Measurements from ENCODE around the gene RBMS3.

The RBMS3 gene

GRCh38 chr3:29534006-29534405 lies 253.1 kb downstream of the RBMS3 start:
- DNase-seq: no peak
- intact Hi-C loops (cut with DNase I): no loop called here

- no peak for DNase-seq
- intact Hi-C loops (cut with DNase I): no loop called here
Measured at GRCh38 chr3:29536016-29536758, 255.3 kb downstream of the RBMS3 start.

GRCh38 chr3:29537889-29538609 lies 257.2 kb downstream of the RBMS3 start:
- intact Hi-C loops (cut with DNase I): no loop called here
- DNase-seq: no peak

- intact Hi-C loops (cut with DNase I): no loop called here
- no peak for DNase-seq
Measured at GRCh38 chr3:29538610-29538958, 257.7 kb downstream of the RBMS3 start.

GRCh38 chr3:29540544-29540943 lies 259.7 kb downstream of the RBMS3 start:
- intact Hi-C loops (cut with DNase I): no loop called here
- DNase-seq: no peak

GRCh38 chr3:29544701-29545363 lies 264.0 kb downstream of the RBMS3 start:
- intact Hi-C loops (cut with DNase I): no loop called here
- DNase-seq: no peak

- no peak for DNase-seq
- intact Hi-C loops (cut with DNase I): no loop called here
Measured at GRCh38 chr3:29545615-29546014, 264.7 kb downstream of the RBMS3 start.

- intact Hi-C loops (cut with DNase I): no loop called here
- DNase-seq: no peak
Measured at GRCh38 chr3:29552051-29552450, 271.2 kb downstream of the RBMS3 start.

- intact Hi-C loops (cut with DNase I): no loop called here
- DNase-seq: no peak
Measured at GRCh38 chr3:29554566-29554965, 273.7 kb downstream of the RBMS3 start.

GRCh38 chr3:29555590-29555989 lies 274.7 kb downstream of the RBMS3 start:
- DNase-seq: no peak
- intact Hi-C loops (cut with DNase I): no loop called here

GRCh38 chr3:29557186-29557585 lies 276.3 kb downstream of the RBMS3 start:
- DNase-seq: no peak
- intact Hi-C loops (cut with DNase I): no loop called here

- no peak for DNase-seq
- intact Hi-C loops (cut with DNase I): no loop called here
Measured at GRCh38 chr3:29557825-29558224, 277.0 kb downstream of the RBMS3 start.

- no peak for DNase-seq
- intact Hi-C loops (cut with DNase I): no loop called here
Measured at GRCh38 chr3:29559741-29560465, 279.0 kb downstream of the RBMS3 start.

GRCh38 chr3:29561651-29562149 lies 280.8 kb downstream of the RBMS3 start:
- intact Hi-C loops (cut with DNase I): no loop called here

GRCh38 chr3:29565236-29565635 lies 284.4 kb downstream of the RBMS3 start:
- DNase-seq: no peak
- intact Hi-C loops (cut with DNase I): no loop called here

More at GRCh38 chr3:29561651-29562149, 280.8 kb downstream of the RBMS3 start:
- DNase-seq: no peak

- no peak for DNase-seq
- intact Hi-C loops (cut with DNase I): no loop called here
Measured at GRCh38 chr3:29567501-29567900, 286.6 kb downstream of the RBMS3 start.

GRCh38 chr3:29568355-29568754 lies 287.5 kb downstream of the RBMS3 start:
- DNase-seq: no peak
- intact Hi-C loops (cut with DNase I): no loop called here

- DNase-seq: no peak
- intact Hi-C loops (cut with DNase I): no loop called here
Measured at GRCh38 chr3:29576181-29576580, 295.3 kb downstream of the RBMS3 start.

GRCh38 chr3:29576675-29577074 lies 295.8 kb downstream of the RBMS3 start:
- intact Hi-C loops (cut with DNase I): no loop called here
- DNase-seq: no peak

GRCh38 chr3:29577250-29577649 lies 296.4 kb downstream of the RBMS3 start:
- intact Hi-C loops (cut with DNase I): no loop called here
- DNase-seq: no peak
